MM.1S (cell line): ENCODE results near the gene SNX25.

Experiments used
- DNase-seq: peaks from one replicate; pipeline ENCODE4 v3.0.0-alpha.2; 2015
- H2AFZ ChIP-seq: fragments of 300-600 bp; sonication (generic); 2 replicates; pipeline ENCODE4 v1.6.0; 2016; ENCODE audit warnings: antibody characterized with exemption, low read length
- H3F3A ChIP-seq: fragments of 300-600 bp; sonication (generic); 2 replicates; pipeline ENCODE4 v1.6.1; 2016; ENCODE audit warnings: mild to moderate bottlenecking, antibody characterized with exemption, low read length, moderate library complexity, mixed read lengths; ENCODE audit not compliant: insufficient read depth
- H3K27ac ChIP-seq: fragments of 300-600 bp; sonication (generic); 2 replicates; pipeline ENCODE4 v1.5.1; 2016; ENCODE audit warnings: mild to moderate bottlenecking, low read length
- H3K27me3 ChIP-seq: fragments of 300-600 bp; sonication (generic); replicated peaks from 2 replicates; pipeline ENCODE4 v1.6.0; 2016; ENCODE audit warnings: low read length; ENCODE audit not compliant: insufficient read depth
- H3K36me3 ChIP-seq: fragments of 300-600 bp; sonication (generic); replicated peaks from 2 replicates; pipeline ENCODE4 v1.6.1; 2016; ENCODE audit warnings: mild to moderate bottlenecking, low read length, mixed read lengths; ENCODE audit not compliant: insufficient read depth
- H3K4me1 ChIP-seq: fragments of 300-600 bp; sonication (generic); 2 replicates; pipeline ENCODE4 v1.6.1; 2016; ENCODE audit warnings: low read length, mixed read lengths
- H3K4me2 ChIP-seq: fragments of 300-600 bp; sonication (generic); 2 replicates; pipeline ENCODE4 v1.6.0; 2016; ENCODE audit warnings: low read depth, low read length
- H3K4me3 ChIP-seq: fragments of 300-600 bp; sonication (generic); 2 replicates; pipeline ENCODE4 v1.5.1; 2016; ENCODE audit warnings: low read length, mixed read lengths
- H3K79me2 ChIP-seq: fragments of 300-600 bp; sonication (generic); 2 replicates; pipeline ENCODE4 v1.6.1; 2016; ENCODE audit warnings: mixed run types, low read length, mixed read lengths
- H3K9ac ChIP-seq: fragments of 300-600 bp; sonication (generic); 2 replicates; pipeline ENCODE4 v1.6.1; 2016; ENCODE audit warnings: low read length, mixed read lengths
- H3K9me2 ChIP-seq: fragments of 300-600 bp; sonication (generic); replicated peaks from 2 replicates; pipeline ENCODE4 v1.6.1; 2016; ENCODE audit warnings: mild to moderate bottlenecking, low read length, mixed read lengths; ENCODE audit not compliant: insufficient read depth
- H3K9me3 ChIP-seq: fragments of 300-600 bp; sonication (generic); replicated peaks from 2 replicates; pipeline ENCODE4 v1.6.1; 2016; ENCODE audit warnings: mild to moderate bottlenecking, low read length, mixed read lengths; ENCODE audit not compliant: insufficient read depth
- H4K20me1 ChIP-seq: fragments of 300-600 bp; sonication (generic); 2 replicates; pipeline ENCODE4 v1.6.1; 2016; ENCODE audit warnings: mild to moderate bottlenecking, low read length, moderate library complexity, mixed read lengths; ENCODE audit not compliant: insufficient read depth
- CTCF ChIP-seq: fragments of 300-600 bp; sonication (generic); IDR thresholded peaks from 2 replicates; pipeline ENCODE4 v1.5.1; 2016; ENCODE audit warnings: antibody characterized with exemption, low read length, mixed read lengths
- EZH2 ChIP-seq: fragments of 300-600 bp; sonication (generic); optimal IDR thresholded peaks from 2 replicates; pipeline ENCODE3; 2017; ENCODE audit warnings: low read depth, mild to moderate bottlenecking, antibody characterized with exemption, low read length, mixed read lengths
- EZH2phosphoT487 ChIP-seq: fragments of 300-600 bp; sonication (generic); IDR thresholded peaks from 2 replicates; pipeline ENCODE4 v1.6.1; 2018; ENCODE audit warnings: antibody characterized with exemption, low read length

The SNX25 gene

DNA sequence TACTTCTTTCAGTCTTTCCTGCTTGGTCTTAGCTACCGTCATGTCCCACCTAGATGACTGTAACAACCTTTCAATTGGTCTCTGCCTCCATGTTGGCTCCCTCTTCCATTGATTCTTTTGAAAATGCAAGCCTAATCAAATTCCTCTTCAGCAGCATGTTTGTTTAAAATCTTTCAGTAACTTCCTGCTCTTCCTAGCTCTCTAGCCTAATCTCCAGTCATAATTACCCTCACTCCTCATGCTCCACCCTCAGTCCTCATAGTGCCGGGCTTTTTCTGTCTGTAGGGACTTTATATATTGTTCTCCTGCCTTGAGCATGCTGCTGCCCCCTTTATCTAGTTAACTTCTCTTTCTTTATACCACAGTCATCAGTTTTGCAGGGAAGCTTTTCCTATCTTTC is 12.1 kb downstream of the SNX25 start:
- H3K9me2 ChIP-seq = no peaks in the 10 kb centered on the region
- no peak overlapping the region for H3K4me3 ChIP-seq
- no peak for DNase-seq
- peaks cover 4% of the 10 kb centered on the region for H3K4me1 ChIP-seq
- H3K4me2 ChIP-seq = no peak overlapping the region
- no peaks in the 10 kb centered on the region for H3K36me3 ChIP-seq
- no peak overlapping the region for H2AFZ ChIP-seq
- no peaks in the 10 kb centered on the region for H3F3A ChIP-seq
- no peak overlapping the region for H3K9ac ChIP-seq
- no peak overlapping the region for H3K27ac ChIP-seq
- H4K20me1 ChIP-seq = 0 out of 2 replicates have a peak, but pooled peaks cover 5% of the 10 kb centered on the region
- TF ChIP-seq EZH2phosphoT487 = no peak
- TF ChIP-seq CTCF = no peak
- TF ChIP-seq EZH2 = no peak
- H3K79me2 ChIP-seq = peaks cover 96% of the 10 kb centered on the region
- no peaks in the 10 kb centered on the region for H3K27me3 ChIP-seq
- no peaks in the 10 kb centered on the region for H3K9me3 ChIP-seq

- H3K4me3 ChIP-seq = no peak overlapping the region
- no peaks in the 10 kb centered on the region for H3K9me2 ChIP-seq
- no peak for TF ChIP-seq CTCF
- no peak for TF ChIP-seq EZH2
- H3K27ac ChIP-seq = no peak overlapping the region
- H4K20me1 ChIP-seq = 0 out of 2 replicates have a peak, but pooled peaks cover 5% of the 10 kb centered on the region
- H3F3A ChIP-seq = no peaks in the 10 kb centered on the region
- no peak overlapping the region for H2AFZ ChIP-seq
- H3K27me3 ChIP-seq = no peaks in the 10 kb centered on the region
- no peak overlapping the region for H3K9ac ChIP-seq
- H3K79me2 ChIP-seq = peaks cover 96% of the 10 kb centered on the region
- H3K9me3 ChIP-seq = no peaks in the 10 kb centered on the region
- DNase-seq = no peak
- no peak overlapping the region for H3K4me2 ChIP-seq
- peaks cover 4% of the 10 kb centered on the region for H3K4me1 ChIP-seq
- H3K36me3 ChIP-seq = no peaks in the 10 kb centered on the region
Observed at GRCh38 chr4:185221912-185222311, 12.5 kb downstream of the SNX25 start.

- Histone ChIP-seq H3K27me3 (no peaks in the 10 kb centered on the region), H2AFZ (no peak overlapping the region), H3F3A (no peaks in the 10 kb centered on the region), H3K79me2 (peaks cover 96% of the 10 kb centered on the region), H3K4me3 (no peak overlapping the region), H3K9ac (no peak overlapping the region), H3K27ac (no peak overlapping the region), H3K36me3 (no peaks in the 10 kb centered on the region), H3K4me2 (no peak overlapping the region), H3K9me3 (no peaks in the 10 kb centered on the region), H3K4me1 (peaks cover 4% of the 10 kb centered on the region), H3K9me2 (no peaks in the 10 kb centered on the region), H4K20me1 (0 out of 2 replicates have a peak, but pooled peaks cover 2% of the 10 kb centered on the region)
- no peak for DNase-seq
- TF ChIP-seq EZH2phosphoT487 (no peak), EZH2 (no peak), CTCF (no peak)
Observed at GRCh38 chr4:185222598-185222997, 13.2 kb downstream of the SNX25 start.
